SK-N-SH (cell line): ENCODE results near the gene CES3.
"Not testable (repeated sequence)": the region's sequence is repeated elsewhere in the genome, so short reads cannot be mapped to it uniquely, and the experiment has no call there.

Experiments
- GABPA ChIP-seq: IDR thresholded peaks from 2 replicates; pipeline ENCODE4 v1.4.0; 2012; ENCODE audit warnings: low read depth, mild to moderate bottlenecking
- GATA2 ChIP-seq: sonication (generic); formaldehyde crosslinking; IDR thresholded peaks from 2 replicates; pipeline ENCODE4 v1.5.0; 2020; ENCODE audit warnings: mild to moderate bottlenecking, missing genetic modification reagents
- TCF12 ChIP-seq: IDR thresholded peaks from 2 replicates; pipeline ENCODE4 v1.4.0; 2012
- USF2 ChIP-seq: fragments of 150-350 bp; IDR thresholded peaks from 2 replicates; pipeline ENCODE4 v1.6.1; 2017; ENCODE audit warnings: antibody characterized with exemption, low read length, low read depth, borderline replicate concordance
- TF ChIP-seq, protein P1 (sequence below): fragments of 200-600 bp; sonication (generic); IDR thresholded peaks from 2 replicates; pipeline ENCODE4 v1.6.1; 2017; ENCODE audit warnings: antibody characterized with exemption, mild to moderate bottlenecking, moderate library complexity

DNA sequence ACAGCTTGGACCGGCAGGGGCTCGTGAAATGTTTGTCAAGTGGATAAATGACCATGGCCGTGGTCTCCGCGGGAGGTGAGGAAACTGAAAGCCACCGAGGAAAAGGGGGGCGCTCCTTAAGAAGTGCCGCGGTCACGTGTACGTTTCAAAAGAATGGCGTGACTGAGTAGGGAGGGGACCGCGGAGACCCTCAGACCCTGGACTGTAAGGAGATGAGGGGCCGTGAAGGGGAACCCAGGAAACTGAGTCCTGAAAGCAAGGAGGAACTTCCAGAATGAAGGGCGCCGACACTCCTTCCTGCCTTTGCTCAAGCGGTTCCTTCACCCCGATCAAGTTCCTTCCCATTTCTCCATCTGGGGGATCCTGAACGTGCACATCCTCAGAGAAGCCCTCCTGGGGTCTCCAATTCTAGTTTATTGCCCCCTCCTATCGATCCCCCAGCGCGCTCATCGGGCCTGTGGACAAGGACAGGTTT is 26.2 kb upstream of the CES3 start:
- TF ChIP-seq GABPA; TCF12; USF2; GATA2 (CRISPR knock-in tag): not testable (repeated sequence)
- TF ChIP-seq, protein P1, sequence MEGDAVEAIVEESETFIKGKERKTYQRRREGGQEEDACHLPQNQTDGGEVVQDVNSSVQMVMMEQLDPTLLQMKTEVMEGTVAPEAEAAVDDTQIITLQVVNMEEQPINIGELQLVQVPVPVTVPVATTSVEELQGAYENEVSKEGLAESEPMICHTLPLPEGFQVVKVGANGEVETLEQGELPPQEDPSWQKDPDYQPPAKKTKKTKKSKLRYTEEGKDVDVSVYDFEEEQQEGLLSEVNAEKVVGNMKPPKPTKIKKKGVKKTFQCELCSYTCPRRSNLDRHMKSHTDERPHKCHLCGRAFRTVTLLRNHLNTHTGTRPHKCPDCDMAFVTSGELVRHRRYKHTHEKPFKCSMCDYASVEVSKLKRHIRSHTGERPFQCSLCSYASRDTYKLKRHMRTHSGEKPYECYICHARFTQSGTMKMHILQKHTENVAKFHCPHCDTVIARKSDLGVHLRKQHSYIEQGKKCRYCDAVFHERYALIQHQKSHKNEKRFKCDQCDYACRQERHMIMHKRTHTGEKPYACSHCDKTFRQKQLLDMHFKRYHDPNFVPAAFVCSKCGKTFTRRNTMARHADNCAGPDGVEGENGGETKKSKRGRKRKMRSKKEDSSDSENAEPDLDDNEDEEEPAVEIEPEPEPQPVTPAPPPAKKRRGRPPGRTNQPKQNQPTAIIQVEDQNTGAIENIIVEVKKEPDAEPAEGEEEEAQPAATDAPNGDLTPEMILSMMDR, result not testable (repeated sequence)
